ENCODE measurements around the gene ENTPD1. TPM values are rescaled to one million over a fixed set of nuclear protein-coding genes. Genes with fewer than 3 reads are reported as not detected.
A peak's percentile ranks its signal among the peaks of the same experiment; 100 is the strongest.
"Not testable (repeated sequence)": the region's sequence is repeated elsewhere in the genome, so short reads cannot be mapped to it uniquely, and the experiment has no call there.

The ENTPD1 gene
- total RNA-seq, 1 donor from 2014 or later: 34.5 TPM

- TF ChIP-seq CTCF (IDR thresholded peaks at IDR 0.05): no peak
- H3K4me1 ChIP-seq: peaks cover 5% of the 10 kb centered on the region
- H3K27ac ChIP-seq: no peak overlapping the region
- no peaks in the 10 kb centered on the region for H3K27me3 ChIP-seq (ENCODE audit: low read depth)
- intact Hi-C loops (cut with DNase I): no loop called here
- peak overlapping the region; percentile 78 for H3K4me3 ChIP-seq
- no peak for ATAC-seq
- no peak for DNase-seq
- no peaks in the 10 kb centered on the region for H3K9me3 ChIP-seq
- peaks cover 6% of the 10 kb centered on the region for H3K36me3 ChIP-seq
Observed at GRCh38 chr10:95908450-95908849, 152.5 kb downstream of the ENTPD1 start.

GRCh38 chr10:95909561-95909960, 153.6 kb downstream of the ENTPD1 start:
- DNase-seq (no peak), ATAC-seq (no peak)
- no peaks in the 10 kb centered on the region for H3K27me3 ChIP-seq (ENCODE audit: low read depth)
- H3K27ac ChIP-seq: no peak overlapping the region
- H3K4me3 ChIP-seq: no peak overlapping the region
- H3K4me1 ChIP-seq: peaks cover 5% of the 10 kb centered on the region
- H3K9me3 ChIP-seq: no peaks in the 10 kb centered on the region
- intact Hi-C loops (cut with DNase I): no loop called here
- H3K36me3 ChIP-seq: no peaks in the 10 kb centered on the region
- no peak for TF ChIP-seq CTCF (IDR thresholded peaks at IDR 0.05)

GRCh38 chr10:95916039-95916438, 160.1 kb downstream of the ENTPD1 start:
- H3K4me3 ChIP-seq; ATAC-seq; H3K9me3 ChIP-seq; H3K27ac ChIP-seq; H3K4me1 ChIP-seq; intact Hi-C loops (cut with DNase I); H3K36me3 ChIP-seq; DNase-seq; H3K27me3 ChIP-seq (ENCODE audit: low read depth): not testable (repeated sequence)

Other genes with a start within 250 kb of the ENTPD1 start
- 58.2 TPM for gene SORBS1, start 194.8 kb upstream of the ENTPD1 start, total RNA-seq
- 25.3 TPM for gene ALDH18A1, start 99.5 kb upstream of the ENTPD1 start, total RNA-seq
- gene TCTN3, start 62.2 kb upstream of the ENTPD1 start, total RNA-seq: 26.4 TPM
- 1.6 TPM for gene CC2D2B, start 151.8 kb downstream of the ENTPD1 start, total RNA-seq